Natural killer cell (primary cell): ENCODE measurements around the gene WNT16. TPM values are rescaled to one million over a fixed set of nuclear protein-coding genes. Genes with fewer than 3 reads are reported as not detected.

ENCODE experiments used
- total RNA-seq, 4 donors: library from RNA; stranded (reverse); fragments of 120-200 nt in 1 of 4; gene quantifications; one replicate each; pipeline versions ENCODE4 v1.2.3 to v1.2.4, GENCODE V29; 2013 to 2022

The WNT16 gene
- total RNA-seq, 3 donors from 2014 or later (not counting 1 experiment from before 2014, with no cell fraction given): not detected

Other genes starting within 250 kb of the WNT16 start
- 10 to 100 TPM; 24.3 to 42.1 (median 37.0) TPM for gene FAM3C, start 67.3 kb downstream of the WNT16 start, total RNA-seq